Measurements from ENCODE around the gene TES. TPM values are rescaled to one million over a fixed set of nuclear protein-coding genes. Genes with fewer than 3 reads are reported as not detected.

TES gene
- total RNA-seq, 1 experiment from 2014 or later = 28.2 TPM

DNA sequence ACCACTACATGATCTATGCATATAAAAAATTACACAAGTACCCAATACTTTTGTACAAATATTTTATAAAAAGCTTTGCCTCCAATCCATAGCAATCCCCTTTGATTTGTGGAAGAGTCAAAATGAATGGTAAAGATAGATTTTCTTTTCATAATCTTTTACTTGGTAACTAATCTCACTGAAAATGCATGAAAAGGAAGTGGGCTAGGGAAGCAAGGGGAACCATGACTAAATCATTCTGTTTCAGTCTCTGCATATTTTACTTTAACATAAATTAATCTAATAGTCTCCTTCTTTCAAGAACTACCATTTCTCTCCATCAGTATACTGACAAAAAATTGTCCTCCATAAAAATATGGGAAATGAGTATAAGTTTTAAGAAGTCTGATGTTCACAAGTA lies 96.9 kb downstream of the TES start:
- Mint-ChIP-seq H3K9me3 (no peaks in the 10 kb centered on the region), H3K36me3 (ENCODE audit: insufficient read depth in 1 of 3, low read depth in 3 of 3) (no peaks in the 10 kb centered on the region), H3K27me3 (ENCODE audit: low read depth) (no peaks in the 10 kb centered on the region), H3K27ac (no peak overlapping the region), H3K4me1 (peaks cover 0 to 2% of the 10 kb centered on the region in 2 experiments; a peak in 2 of 4 replicates), H3K4me3 (no peak overlapping the region)
- H3K79me1 ChIP-seq (ENCODE audit: insufficient read depth, low read depth, low read length, poor library complexity, severe bottlenecking) = no peaks in the 10 kb centered on the region
- H4K91ac ChIP-seq (ENCODE audit: insufficient read length, low read depth, low read length) = no peak overlapping the region
- H4K5ac ChIP-seq (ENCODE audit: insufficient read length, low read depth, low read length) = no peak overlapping the region
- no peak overlapping the region for H2AK5ac ChIP-seq (ENCODE audit: insufficient read length, low read length)
- no peaks in the 10 kb centered on the region for H3K27me3 ChIP-seq (ENCODE audit: insufficient read depth, low read length)
- H3K18ac ChIP-seq (ENCODE audit: insufficient read length, low read depth, low read length) = no peak overlapping the region
- no peak overlapping the region for H2BK15ac ChIP-seq (ENCODE audit: low read depth, low read length)
- H3K14ac ChIP-seq (ENCODE audit: insufficient read depth, low read length) = no peak overlapping the region
- H2BK20ac ChIP-seq (ENCODE audit: low read depth, low read length, poor library complexity, severe bottlenecking) = no peak overlapping the region
- H3K4ac ChIP-seq (ENCODE audit: low read depth, low read length) = no peak overlapping the region
- no peak overlapping the region for H3K9ac ChIP-seq (ENCODE audit: extremely low read depth, insufficient read length, low read length)
- H3K4me1 ChIP-seq (ENCODE audit: insufficient read depth, low read length) = no peaks in the 10 kb centered on the region
- no peak overlapping the region for H3T11ph ChIP-seq (ENCODE audit: low read length)
- H3K23ac ChIP-seq (ENCODE audit: insufficient read length, low read depth, low read length) = no peak overlapping the region
- H2BK5ac ChIP-seq (ENCODE audit: insufficient read length, low read length) = no peak overlapping the region
- no peak overlapping the region for H2AFZ ChIP-seq (ENCODE audit: low read length)
- H3K9me3 ChIP-seq (ENCODE audit: control insufficient read depth, low read depth, low read length) = no peaks in the 10 kb centered on the region
- no peak overlapping the region for H2BK120ac ChIP-seq (ENCODE audit: low read depth, low read length, poor library complexity, severe bottlenecking)
- H2BK12ac ChIP-seq (ENCODE audit: insufficient read length, low read depth, low read length) = no peak overlapping the region
- no peaks in the 10 kb centered on the region for H4K20me1 ChIP-seq (ENCODE audit: control insufficient read depth, insufficient read depth, insufficient read length)
- H3K56ac ChIP-seq (ENCODE audit: insufficient read length, low read depth, low read length) = no peak overlapping the region
- H3K27ac ChIP-seq (ENCODE audit: insufficient read length, low read depth, low read length) = no peak overlapping the region
- H3K4me2 ChIP-seq (ENCODE audit: insufficient read depth, insufficient read length, low read length) = no peak overlapping the region
- H4K8ac ChIP-seq (replicated peaks; ENCODE audit: insufficient read length, low read depth, low read length) = no peak overlapping the region
- TF ChIP-seq, protein P1, sequence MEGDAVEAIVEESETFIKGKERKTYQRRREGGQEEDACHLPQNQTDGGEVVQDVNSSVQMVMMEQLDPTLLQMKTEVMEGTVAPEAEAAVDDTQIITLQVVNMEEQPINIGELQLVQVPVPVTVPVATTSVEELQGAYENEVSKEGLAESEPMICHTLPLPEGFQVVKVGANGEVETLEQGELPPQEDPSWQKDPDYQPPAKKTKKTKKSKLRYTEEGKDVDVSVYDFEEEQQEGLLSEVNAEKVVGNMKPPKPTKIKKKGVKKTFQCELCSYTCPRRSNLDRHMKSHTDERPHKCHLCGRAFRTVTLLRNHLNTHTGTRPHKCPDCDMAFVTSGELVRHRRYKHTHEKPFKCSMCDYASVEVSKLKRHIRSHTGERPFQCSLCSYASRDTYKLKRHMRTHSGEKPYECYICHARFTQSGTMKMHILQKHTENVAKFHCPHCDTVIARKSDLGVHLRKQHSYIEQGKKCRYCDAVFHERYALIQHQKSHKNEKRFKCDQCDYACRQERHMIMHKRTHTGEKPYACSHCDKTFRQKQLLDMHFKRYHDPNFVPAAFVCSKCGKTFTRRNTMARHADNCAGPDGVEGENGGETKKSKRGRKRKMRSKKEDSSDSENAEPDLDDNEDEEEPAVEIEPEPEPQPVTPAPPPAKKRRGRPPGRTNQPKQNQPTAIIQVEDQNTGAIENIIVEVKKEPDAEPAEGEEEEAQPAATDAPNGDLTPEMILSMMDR (conservative IDR thresholded peaks at IDR 0.05) = no peak
- no peak for DNase-seq
- H3K79me2 ChIP-seq (ENCODE audit: insufficient read depth, low read length) = no peaks in the 10 kb centered on the region
- no peaks in the 10 kb centered on the region for H3K23me2 ChIP-seq (ENCODE audit: insufficient read length, low read depth, low read length, poor library complexity, severe bottlenecking)

Other genes with a start within 250 kb of the TES start
- not detected in 2 replicates for gene TFEC, start 179.8 kb upstream of the TES start, total RNA-seq (2021)